Measurements from ENCODE around the gene PKM.

The PKM gene

DNA sequence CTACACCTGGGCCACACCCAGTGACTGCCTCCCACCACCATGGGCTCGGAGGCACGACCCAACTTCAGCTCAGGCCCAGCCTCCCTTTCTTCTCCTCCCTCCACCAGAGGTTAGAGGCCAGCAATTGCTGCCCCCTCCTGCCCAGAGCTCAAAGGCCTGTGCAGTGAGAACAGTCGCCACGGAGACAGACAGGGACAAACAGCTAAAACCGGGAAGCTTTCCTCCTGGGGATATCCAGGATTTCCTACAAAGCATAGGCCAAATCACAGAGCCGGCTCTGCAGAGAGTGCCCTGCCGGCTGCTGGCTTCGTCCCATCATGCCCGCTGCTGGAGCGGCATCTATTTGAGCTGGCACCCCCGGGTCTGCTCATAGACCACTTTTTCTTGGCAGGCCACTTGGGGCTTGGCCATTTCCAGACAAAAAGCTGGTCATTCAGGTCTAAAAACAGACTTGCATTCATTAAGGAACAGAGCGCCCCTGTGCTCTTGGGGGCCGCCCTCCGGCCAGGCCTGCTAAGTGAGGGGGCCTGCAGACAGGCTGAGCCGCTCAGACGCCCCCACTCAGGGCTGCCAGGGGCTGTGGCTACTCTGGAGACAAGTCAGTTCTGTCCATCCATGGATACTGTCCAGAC, 50.9 kb downstream of the PKM start:
- Histone ChIP-seq H3K79me2 (ENCODE audit: insufficient read depth, low read length) (no peaks in the 10 kb centered on the region), H3K4me2 (ENCODE audit: insufficient read depth, low read length) (no peak overlapping the region), H3K4me1 (ENCODE audit: insufficient read depth, low read length) (no peaks in the 10 kb centered on the region), H3K9ac (ENCODE audit: low read depth, low read length) (no peak overlapping the region), H4K20me1 (ENCODE audit: insufficient read depth, low read length) (no peaks in the 10 kb centered on the region), H3K27ac (ENCODE audit: low read length) (no peak overlapping the region), H3K36me3 (ENCODE audit: insufficient read depth, low read length) (no peaks in the 10 kb centered on the region), H2AFZ (ENCODE audit: low read depth, low read length) (no peak overlapping the region), H3K4me3 (ENCODE audit: low read depth in 1 of 2, low read length in 2 of 2) (no peak overlapping the region), H3K9me3 (ENCODE audit: insufficient read depth, low read length, severe bottlenecking) (no peaks in the 10 kb centered on the region), H3K27me3 (ENCODE audit: insufficient read depth, low read length, poor library complexity) (no peaks in the 10 kb centered on the region)
- DNase-seq, result no peak
- no peak for ATAC-seq (ENCODE audit: insufficient read depth, low read depth)
- TF ChIP-seq, protein P1, sequence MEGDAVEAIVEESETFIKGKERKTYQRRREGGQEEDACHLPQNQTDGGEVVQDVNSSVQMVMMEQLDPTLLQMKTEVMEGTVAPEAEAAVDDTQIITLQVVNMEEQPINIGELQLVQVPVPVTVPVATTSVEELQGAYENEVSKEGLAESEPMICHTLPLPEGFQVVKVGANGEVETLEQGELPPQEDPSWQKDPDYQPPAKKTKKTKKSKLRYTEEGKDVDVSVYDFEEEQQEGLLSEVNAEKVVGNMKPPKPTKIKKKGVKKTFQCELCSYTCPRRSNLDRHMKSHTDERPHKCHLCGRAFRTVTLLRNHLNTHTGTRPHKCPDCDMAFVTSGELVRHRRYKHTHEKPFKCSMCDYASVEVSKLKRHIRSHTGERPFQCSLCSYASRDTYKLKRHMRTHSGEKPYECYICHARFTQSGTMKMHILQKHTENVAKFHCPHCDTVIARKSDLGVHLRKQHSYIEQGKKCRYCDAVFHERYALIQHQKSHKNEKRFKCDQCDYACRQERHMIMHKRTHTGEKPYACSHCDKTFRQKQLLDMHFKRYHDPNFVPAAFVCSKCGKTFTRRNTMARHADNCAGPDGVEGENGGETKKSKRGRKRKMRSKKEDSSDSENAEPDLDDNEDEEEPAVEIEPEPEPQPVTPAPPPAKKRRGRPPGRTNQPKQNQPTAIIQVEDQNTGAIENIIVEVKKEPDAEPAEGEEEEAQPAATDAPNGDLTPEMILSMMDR (IDR thresholded peaks at IDR 0.05; ENCODE audit: borderline replicate concordance, extremely low read depth, low read length, poor library complexity, severe bottlenecking), result no peak
- no peak for TF ChIP-seq EZH2 (IDR thresholded peaks at IDR 0.05; ENCODE audit: borderline replicate concordance, low read depth, low read length, severe bottlenecking)

DNA sequence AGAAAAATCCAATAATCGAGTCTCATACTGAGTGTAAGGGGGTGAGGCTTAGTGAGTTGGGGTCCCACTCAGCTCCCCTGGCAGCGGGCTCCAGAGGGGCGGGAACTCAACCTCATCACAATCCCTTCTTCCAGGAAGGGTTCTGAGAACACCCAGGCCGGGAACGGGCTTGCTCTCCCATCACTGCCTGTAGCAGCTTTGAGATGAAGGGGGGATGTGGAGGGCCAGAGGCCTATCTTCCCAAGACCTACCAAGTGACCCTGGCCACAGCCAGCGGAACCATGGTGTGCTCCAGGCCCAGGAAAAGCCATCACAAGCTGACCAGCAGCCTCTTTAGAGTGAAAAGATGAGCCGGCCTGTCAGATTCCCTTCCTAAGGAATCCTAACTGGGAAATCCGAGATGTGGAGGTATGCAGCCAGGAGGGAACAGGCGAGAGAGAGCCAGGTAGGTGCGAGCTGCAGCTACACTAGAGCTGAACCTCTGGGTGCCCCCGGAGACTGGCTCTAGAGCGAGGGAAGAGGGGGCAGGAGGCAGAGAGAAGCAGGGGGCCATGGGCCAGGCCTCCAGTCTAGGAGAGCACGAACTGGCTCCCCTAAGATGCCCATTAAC, 51.9 kb downstream of the PKM start:
- TF ChIP-seq EZH2 (IDR thresholded peaks at IDR 0.05; ENCODE audit: borderline replicate concordance, low read depth, low read length, severe bottlenecking), result no peak
- TF ChIP-seq, protein P1 (IDR thresholded peaks at IDR 0.05; ENCODE audit: borderline replicate concordance, extremely low read depth, low read length, poor library complexity, severe bottlenecking), result no peak
- Histone ChIP-seq H3K27me3 (ENCODE audit: insufficient read depth, low read length, poor library complexity) (no peaks in the 10 kb centered on the region), H2AFZ (ENCODE audit: low read depth, low read length) (no peak overlapping the region), H3K36me3 (ENCODE audit: insufficient read depth, low read length) (no peaks in the 10 kb centered on the region), H3K9me3 (ENCODE audit: insufficient read depth, low read length, severe bottlenecking) (no peaks in the 10 kb centered on the region), H3K4me1 (ENCODE audit: insufficient read depth, low read length) (no peaks in the 10 kb centered on the region), H3K79me2 (ENCODE audit: insufficient read depth, low read length) (no peaks in the 10 kb centered on the region), H3K4me2 (ENCODE audit: insufficient read depth, low read length) (no peak overlapping the region), H4K20me1 (ENCODE audit: insufficient read depth, low read length) (no peaks in the 10 kb centered on the region), H3K27ac (ENCODE audit: low read length) (no peak overlapping the region), H3K4me3 (ENCODE audit: low read depth in 1 of 2, low read length in 2 of 2) (no peak overlapping the region), H3K9ac (ENCODE audit: low read depth, low read length) (no peak overlapping the region)
- ATAC-seq (ENCODE audit: insufficient read depth, low read depth) (no peak), DNase-seq (no peak)

DNA sequence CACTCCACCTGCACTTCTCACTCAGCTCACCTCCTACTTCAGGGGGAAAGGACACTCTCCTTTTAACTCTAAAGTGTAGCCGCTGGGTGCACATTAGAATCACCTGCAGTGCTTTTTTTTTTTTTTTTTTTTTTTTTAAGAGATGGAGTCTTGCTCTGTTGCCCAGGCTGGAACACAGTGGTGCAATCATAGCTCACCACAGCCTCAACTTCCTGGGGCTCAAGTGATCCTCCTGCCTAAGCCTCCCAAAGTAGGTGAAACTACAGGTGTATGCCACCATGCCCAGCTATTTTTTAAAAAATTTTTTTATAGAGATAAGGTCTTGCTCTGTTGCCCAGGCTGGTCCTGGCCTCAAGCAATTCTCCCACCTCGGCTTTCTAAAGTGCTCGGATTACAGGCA, 54.2 kb downstream of the PKM start:
- no peak overlapping the region for H3K9ac ChIP-seq (ENCODE audit: low read depth, low read length)
- H2AFZ ChIP-seq (ENCODE audit: low read depth, low read length), result no peak overlapping the region
- no peak for ATAC-seq (ENCODE audit: insufficient read depth, low read depth)
- TF ChIP-seq, protein P1 (IDR thresholded peaks at IDR 0.05; ENCODE audit: borderline replicate concordance, extremely low read depth, low read length, poor library complexity, severe bottlenecking), result no peak
- TF ChIP-seq EZH2 (IDR thresholded peaks at IDR 0.05; ENCODE audit: borderline replicate concordance, low read depth, low read length, severe bottlenecking), result no peak
- H3K36me3 ChIP-seq (ENCODE audit: insufficient read depth, low read length), result no peaks in the 10 kb centered on the region
- H4K20me1 ChIP-seq (ENCODE audit: insufficient read depth, low read length), result no peaks in the 10 kb centered on the region
- H3K27me3 ChIP-seq (ENCODE audit: insufficient read depth, low read length, poor library complexity), result no peaks in the 10 kb centered on the region
- H3K4me3 ChIP-seq (ENCODE audit: low read depth in 1 of 2, low read length in 2 of 2), result no peak overlapping the region
- no peak for DNase-seq
- H3K4me2 ChIP-seq (ENCODE audit: insufficient read depth, low read length), result no peak overlapping the region
- H3K79me2 ChIP-seq (ENCODE audit: insufficient read depth, low read length), result no peaks in the 10 kb centered on the region
- no peak overlapping the region for H3K27ac ChIP-seq (ENCODE audit: low read length)
- no peaks in the 10 kb centered on the region for H3K9me3 ChIP-seq (ENCODE audit: insufficient read depth, low read length, severe bottlenecking)
- H3K4me1 ChIP-seq (ENCODE audit: insufficient read depth, low read length), result no peaks in the 10 kb centered on the region
